Stimulated activated naive CD4-positive, alpha-beta T cell treated with Interleukin-2 at 50 U/mL for 16 hours (primary cell): ENCODE data around the gene RCOR3.

Experiments used
- DNase-seq: peaks from one replicate; lab custom pipeline; 2025; lab: John Stamatoyannopoulos, UW

Gene RCOR3

DNA sequence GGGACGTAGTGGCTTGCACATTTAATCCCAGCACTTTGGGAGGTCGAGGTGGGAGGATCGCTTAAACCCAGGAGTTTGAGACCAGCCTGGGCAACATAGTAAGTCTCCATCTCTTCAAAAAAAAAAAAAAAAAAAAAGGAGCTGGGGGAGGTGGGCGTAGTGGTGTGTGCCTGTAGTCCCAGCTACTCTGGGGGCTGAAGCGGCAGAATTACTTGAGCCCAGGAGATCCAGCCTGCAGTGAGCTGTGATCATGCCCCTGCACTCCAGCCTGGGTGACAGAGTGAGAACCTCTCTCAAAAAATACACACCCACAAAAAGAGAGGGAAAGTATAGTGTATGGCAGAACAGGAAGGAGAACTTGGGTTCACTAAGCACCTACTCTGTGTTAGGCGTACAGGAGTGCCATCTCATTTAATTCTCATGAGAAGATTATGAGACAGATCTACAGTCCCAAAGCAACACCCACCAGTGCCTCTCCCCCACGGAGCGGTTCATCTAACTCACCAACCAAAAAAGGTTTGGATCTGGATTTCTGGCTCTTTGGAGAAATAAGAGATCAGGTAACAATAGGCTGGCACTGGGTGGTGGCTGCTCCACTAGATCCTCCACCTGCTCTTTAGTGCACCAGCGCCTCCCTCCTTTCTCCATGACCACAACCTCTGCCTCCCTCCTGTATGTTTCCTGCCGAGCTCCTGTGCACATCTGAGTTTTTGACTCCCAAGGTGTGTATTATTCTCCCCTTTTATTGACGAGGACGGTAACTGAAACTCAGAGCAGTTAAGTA is 66.0 kb downstream of the RCOR3 start:
- no peak for DNase-seq

DNA sequence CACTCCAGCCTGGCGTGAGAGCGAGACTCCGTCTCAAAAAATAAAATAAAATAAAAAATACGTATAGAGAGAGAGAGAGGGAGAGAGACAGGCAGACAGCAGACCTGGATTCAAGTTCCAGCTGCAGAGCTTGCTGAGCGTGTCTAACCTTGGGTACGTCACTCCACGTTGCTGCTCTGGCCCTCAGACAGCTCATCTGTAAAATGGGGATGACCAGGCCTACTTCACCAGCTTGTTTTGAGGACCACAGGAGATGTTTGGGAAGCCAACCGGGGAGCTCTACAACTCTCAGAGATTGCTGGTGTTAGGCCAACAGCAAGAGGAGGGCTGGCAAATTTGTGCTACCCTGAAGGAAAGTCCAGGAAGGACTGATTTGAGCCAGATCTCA is 67.0 kb downstream of the RCOR3 start:
- DNase-seq, result no peak

DNA sequence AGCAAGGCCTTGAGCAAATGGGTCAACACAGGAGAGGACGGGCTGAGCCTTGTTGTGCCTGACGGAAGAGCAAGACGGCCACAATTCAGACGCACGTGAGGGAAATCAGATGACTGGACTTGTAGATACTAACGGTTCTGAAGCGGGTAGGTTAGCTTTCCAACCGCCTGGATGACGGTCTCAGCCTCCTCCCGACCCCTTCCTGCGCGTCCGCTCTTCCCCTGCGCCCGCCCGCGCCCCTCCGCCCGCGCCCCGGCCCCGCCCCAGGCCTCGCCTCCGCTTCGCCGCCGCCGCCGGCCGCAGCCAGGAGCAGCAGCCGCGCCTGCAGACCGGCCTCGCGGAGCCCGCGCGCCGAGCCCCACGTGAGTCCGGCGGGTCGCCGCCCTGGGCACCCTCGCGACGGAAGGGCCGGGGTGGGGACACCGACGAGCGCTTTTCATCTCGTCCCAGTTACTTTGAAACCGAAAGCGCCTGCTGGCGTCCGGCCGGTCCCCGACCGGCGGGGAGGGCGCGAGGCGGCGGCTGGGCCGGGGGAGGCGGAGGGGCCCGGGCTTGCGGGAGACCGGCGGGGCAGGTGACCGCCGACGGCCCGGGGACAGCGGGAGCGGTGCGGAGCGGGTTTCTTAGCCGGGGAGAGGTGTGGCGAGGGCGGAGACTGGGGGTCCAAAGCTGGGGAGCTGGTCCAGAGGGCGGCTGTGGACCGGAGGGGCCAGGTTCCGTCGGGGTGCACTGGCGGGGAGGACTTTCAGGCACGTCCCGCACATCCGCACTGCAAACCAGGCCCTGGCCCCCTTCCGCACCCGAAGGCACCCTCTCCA is 67.6 kb downstream of the RCOR3 start, which contains the start of gene TRAF5:
TSS of gene TRAF5 (plus strand) at position 306 of the 818 bp plus-strand sequence. CDS start 26,407 bp downstream, outside the sequence.
- peak; percentile 52 for DNase-seq

DNA sequence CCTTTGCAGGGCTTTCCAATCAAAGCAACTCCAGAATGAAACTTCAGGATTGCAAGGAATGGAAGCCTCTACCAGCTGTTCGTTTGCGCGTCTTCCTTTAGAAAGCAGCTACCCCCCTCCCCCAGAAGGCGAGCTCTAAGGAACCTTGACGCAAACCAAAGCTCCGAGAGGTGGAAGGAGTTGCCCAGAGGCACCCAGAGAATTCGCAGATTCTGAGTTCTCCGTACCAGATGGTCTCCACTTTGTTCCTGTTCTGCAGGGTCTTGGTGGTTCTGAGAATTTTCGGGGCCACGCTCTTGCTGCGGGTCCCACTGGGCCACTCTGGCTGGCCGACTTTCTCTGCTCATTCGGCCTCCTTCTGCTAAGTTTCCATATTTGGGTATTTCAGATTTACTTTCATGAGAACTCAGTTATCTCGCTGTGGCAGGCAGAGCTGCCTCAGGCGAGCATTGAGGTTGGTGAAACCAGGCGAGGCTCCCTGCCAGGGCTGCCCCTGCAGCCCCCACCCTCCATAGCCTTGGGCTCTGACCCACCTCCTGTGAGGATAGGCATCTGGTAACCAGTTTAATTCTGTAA is 68.3 kb downstream of the RCOR3 start:
- DNase-seq, result no peak

DNA sequence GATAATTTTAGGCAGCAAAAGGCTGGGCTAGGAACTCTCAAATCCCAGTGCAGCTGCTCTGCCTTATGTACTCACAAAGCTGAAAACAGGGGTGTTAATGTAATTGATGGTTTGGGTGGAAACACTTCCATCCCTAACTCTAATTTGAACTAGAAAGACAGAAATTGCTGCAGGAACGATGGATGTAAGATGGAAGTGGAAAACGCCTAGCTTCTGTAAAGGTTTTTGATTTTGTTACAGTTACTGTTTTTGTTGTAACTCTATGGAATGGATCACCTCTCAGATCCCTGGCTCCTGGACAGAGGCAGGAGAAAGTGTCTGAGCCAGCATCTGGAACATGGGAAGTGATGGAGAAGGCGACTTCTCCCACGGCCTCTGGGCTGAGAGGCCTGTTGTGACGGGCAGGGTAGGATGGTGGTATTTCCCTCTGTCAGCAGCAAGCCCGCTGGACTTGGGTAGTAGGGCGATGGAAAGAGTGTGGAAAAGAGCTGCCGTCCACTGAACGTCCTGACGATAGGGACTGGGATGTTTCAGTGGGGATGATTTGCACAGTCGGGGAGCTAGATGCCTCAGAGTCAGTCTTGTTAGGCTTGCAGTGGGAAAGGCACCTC is 69.0 kb downstream of the RCOR3 start:
- no peak for DNase-seq

DNA sequence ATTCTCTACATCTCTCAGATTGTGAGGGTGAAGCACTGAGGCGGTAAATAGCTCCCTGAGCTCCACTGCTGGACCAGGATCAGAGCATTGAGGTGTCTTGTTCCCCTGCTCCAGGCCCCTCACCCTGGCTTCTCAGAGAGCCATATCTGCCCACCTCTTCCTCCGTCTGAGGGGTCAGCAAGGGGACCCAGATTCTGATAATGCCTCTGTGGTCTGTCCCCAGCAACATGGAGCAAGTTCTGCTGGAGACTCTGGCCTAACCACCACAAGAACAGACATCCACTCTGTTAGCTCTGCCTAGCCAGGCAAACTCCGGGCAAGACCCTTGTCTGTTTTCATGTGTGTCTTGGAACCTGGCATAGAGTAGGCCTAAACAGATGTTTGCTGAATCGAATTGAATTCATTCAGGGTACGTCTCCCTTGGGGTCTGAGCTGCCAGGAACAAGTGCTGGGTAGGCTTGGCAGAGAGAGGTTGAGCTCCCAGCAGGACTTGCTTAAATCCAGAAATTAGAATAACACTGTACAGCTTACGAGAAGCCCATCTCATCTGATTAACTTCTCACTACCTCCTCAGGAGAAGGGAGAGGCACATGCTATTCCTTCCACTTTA is 69.8 kb downstream of the RCOR3 start:
- DNase-seq, result no peak

DNA sequence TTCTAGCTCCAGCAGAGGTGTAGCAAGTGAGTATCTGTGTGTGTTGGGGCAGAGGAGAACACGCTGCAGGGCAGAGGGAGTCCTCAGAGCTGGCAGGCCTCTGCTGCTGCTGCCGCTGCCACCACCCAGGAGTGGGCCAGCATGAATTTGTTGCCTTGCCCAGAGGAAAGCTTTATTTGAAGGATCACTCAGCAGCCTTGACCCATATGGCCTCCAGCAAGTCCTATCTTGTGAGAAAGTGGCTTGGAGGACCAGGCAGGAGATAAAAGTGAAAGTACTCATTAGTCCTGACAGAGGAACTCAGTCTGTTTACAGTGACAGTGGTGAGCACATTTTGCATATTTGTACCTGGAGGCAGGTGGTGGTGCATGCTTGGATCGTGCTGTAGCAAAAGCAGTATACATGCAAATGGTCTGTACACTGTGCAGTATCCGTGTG is 70.6 kb downstream of the RCOR3 start:
- no peak for DNase-seq

DNA sequence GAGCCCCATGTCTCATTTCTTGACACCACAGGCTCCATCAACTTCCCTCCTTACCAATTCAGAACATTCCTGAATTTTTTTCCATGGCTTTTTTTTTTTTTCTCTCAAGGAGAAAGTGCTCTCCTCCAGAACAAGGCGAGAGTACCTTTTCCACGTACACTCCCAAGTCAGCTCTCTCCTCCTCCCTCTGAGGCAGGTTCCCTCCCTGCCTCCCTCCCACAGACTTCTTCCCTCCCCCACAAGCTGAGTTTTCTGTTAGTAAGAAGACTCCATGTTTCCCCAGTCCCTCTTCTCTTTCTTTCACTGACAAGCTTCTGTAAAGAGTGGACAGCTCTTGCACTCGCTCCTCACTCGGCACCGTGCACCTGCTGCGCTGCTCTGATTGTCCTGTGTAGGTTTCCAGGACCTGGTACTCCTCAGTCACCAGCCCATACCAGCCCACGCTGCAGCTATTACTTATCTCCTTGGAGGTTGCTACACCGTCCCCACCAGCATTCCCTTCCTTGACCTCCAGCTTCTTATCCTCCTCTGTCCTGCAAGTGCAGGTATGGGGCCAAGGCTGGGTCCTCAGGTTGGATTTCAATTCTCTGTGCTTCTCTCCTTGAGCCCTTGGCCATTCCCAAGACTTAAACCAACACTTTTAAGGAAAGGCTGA is 71.2 kb downstream of the RCOR3 start:
- no peak for DNase-seq

DNA sequence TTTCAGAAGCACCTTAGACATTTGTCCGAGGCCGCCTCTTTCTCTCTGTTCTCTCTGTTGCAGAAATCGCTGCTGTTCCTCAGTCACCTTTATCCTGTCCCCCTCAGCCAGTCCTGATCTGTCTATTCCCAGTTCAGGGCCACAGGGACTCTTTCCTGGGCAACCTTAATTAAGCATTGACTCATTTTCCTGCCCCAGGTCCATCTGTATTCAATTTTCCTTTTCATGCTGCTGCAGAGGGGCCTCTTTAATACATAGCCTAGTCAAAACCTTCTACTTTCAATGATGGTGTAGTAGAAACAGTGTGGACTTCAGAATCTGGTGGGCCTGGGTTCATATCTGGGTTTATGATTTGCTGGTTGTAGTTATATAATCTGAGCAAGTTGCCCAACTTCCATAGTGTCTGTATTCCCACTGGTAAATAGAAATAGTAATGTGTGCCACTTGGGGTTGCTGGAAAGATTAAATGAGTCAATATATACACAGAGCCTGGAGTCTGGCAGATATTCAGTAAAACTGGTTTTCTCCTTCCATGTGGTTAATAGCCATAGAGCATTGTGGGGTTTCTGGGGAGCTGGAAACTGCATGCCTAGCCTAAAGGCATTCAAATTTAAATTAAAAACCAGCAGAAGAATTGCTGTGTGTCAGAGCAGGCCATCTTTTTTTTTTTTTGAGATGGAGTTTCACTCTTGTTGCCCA is 72.0 kb downstream of the RCOR3 start:
- DNase-seq, result no peak

DNA sequence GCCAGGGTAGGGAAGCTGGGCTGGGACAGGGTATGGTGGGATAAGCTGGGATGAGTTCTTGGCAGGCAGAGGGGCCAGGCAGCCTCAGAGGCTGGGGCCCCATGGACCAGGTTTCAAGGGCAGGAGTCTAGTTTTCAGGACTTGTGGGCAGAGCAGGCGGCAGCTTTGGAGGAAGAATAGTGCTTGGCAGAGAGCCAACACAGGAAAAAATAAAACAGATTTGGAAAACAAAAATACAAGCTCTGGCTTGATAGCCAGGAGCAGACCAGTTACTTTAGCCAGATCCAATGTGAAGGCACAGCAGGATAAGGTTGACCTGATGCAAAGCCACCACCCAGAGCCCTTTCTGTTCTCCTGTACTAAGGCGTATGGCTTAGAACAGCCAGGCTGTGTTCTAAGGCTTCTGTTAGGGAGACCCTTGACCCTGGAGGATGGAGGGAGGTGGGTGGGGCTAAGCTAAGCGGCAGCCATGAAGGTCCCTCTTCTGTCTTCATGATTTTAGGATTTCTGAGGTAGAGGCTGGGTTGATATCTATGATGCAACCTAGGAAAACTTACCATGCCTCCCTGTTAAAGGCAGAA is 73.0 kb downstream of the RCOR3 start:
- DNase-seq, result no peak

DNA sequence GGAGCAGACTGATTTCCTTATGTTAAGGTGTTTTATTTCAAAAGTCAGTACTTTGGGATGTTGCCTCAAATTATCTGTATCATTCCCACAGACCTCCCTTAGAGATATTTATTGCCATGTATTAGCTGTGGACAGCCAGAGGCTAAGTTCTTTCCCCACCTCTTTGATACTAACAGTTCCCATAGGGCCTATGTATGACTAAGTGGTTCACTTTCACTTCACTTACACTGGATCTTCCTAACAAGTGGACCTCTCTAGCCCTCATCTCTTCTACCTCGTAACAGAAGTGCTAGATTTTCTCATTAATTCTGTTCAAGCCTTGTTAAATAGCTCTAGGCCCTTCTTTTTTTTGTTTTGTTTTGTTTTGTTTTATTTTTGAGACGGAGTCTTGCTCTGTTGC is 73.7 kb downstream of the RCOR3 start:
- no peak for DNase-seq

DNA sequence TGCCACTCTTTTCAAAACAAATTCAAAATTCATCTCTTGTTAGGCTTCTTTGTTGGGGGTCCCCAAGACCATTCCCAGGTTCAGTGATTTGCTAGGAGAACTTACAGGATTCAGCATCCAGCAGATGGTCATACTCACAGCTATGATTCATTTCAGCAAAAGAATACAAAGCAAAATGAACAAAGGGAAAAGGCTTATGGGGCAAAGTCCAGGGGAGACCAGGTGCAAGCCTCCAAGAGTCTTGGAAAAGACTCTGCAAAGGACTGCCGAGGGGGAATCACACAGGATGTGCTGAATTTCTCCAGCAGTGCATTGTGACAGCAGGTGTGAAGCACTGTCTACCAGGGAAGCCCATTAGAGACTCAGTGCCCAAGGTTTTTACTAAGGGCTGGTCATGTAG is 74.7 kb downstream of the RCOR3 start:
- DNase-seq, result no peak

DNA sequence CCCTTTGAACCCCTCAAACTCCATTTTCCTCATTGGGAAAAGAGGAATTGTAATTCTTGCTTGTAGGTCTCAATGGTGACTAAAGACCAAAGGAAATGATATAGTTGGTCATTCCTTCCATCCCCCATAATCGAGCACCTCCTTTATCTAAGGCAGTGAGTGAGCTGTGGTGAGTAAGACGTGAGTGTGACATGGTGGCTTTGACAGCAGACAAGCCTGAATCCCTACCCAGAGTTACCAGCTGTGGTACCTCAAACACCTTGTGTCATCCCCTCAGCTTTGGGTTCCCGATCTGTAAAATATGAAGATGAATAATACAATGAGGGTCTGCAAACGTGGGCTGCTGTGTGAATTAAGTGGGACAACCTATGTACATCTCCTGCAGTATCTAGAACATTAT is 75.8 kb downstream of the RCOR3 start:
- no peak for DNase-seq

DNA sequence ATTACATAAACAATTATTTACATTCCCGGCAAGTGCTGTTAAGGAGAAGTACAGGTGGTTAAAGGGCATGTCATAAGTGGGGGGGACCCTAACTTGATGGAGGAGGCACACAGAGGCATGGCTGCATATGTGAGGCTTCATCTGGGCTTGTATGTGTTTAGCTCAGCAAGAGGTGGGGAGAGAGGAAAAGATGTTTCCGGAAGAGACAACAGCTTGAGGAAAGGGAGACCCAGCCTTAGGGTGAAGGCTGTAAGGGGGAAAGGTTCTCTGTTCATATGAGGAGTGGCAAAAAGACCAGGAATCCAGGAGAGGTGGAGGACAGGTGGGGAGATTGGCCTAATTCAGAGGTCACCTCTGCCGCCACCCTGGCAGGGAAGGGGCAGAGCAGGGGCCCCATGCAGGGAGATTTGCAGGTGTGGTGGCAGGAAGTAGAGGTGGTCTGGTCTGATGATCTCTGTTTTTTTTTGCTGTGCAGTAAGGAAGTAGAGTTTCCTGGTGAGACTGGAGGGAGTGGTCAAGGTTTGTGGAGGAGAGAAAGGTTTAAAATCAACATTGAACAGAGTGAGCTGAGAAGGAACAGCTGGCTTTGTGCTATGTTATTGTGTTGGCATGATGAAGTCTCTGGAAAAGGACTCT is 76.5 kb downstream of the RCOR3 start:
- no peak for DNase-seq

DNA sequence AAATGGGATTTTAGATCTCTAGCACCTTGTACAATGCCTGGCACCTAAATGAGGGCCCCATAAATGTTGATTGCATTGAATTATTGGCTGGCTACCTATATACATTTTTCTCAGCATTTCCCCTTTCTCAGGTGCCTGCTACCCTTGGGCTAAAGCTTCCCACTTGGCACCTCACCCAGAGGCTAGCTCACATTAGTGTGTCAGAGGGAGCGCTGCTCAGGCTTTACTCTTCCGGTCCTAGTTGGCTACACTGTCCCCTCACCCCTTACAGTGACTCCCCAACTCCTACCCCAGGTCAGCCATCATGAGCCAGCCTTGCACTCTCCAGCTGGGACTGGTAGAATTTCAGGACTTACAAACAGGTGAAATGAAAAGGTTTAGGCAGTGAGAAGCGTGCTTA is 77.0 kb downstream of the RCOR3 start:
- no peak for DNase-seq

DNA sequence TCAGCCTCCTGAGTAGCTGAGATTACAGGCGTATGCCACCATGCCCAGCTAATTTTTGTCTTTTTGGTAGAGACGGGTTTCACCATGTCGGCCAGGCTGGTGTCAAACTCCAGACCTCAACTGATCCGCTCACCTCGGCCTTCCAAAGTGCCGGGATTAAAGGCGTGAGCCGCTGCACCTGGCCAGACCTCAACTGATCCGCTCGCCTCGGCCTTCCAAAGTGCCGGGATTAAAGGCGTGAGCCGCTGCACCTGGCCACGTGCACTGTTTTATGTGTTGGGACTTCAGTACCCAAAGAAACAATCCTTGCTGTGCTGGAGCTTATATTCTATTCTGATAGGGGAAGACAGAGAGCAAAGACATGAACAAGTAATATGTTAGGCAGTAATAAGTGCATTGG is 77.6 kb downstream of the RCOR3 start:
- DNase-seq, result no peak

DNA sequence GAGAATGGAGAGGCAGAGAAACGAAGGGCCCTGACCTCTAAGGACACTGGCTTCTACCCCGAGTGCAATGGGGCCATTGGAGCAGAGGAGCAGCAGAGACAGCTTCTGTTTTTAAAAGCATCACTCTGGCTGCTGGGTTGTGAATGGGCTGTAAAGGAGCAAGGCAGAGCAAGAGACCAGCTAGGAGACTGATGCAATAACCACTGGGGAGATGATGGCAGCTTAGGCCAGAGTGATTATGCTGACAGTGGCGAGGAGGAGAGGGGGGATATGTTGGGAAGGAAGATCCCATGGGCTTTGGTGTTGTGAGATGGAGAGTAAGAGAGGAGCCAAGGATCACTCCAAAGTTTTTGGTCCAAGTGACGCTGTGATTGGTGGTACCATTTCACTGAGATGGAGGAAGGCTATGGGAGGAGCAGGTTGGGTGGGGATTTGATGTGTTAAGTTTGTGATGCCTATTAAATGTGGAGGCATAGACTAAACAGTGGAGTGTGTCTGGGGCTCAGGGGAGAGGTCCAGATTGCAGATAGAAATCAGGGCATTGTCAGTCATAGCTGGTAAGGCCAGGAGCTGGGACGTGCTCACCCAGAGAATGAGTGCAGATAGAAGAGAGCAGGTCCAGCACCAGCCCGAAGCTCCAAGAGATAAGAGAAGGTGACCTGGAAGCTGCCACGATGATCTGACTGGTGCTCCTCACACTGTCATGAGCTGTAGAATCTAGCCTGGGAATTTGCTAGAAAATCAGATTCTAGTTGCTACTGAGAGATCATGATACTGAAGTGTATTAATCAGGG is 78.5 kb downstream of the RCOR3 start:
- no peak for DNase-seq

DNA sequence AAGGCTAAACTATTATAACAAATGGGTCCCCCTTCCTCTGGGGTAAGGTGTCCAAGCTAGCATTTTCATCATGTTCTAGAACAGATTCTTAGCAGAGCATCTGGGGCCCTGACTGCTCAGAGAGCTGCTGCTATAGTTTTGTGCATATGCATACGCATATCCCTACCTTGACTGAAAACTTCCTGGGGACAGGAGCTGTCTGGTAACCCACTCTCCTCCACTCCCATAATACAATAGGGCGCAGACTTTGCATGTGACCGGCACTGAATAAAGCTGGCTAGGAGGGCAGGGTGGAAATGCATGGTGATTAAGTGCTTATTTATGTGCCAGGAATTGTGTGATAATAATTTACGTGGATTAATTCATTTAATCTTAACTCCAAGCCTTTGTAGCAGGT is 79.1 kb downstream of the RCOR3 start:
- no peak for DNase-seq

DNA sequence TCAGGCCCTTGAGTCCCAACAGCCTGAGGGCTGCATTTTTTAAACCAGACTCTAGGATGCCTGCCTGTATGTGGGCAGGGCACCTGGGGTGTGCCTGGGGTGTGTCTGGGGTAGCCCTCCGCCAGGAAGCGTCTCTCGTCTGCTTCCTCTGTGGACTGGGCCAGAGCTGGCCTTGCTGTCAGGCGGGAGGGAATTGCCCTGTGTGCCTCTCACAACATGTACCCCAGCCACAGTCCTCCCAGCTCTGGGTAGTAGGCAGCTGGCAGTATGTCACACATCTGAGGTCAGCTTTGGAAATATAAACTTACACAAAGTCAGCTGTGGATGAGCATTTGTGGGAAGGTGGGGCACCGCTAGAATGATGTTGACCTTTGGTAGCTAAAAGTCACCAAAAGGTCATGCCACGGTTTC is 80.5 kb downstream of the RCOR3 start:
- DNase-seq, result no peak
